ENCODE data around the gene THEM4. TPM values are rescaled to one million over a fixed set of nuclear protein-coding genes. Genes with fewer than 3 reads are reported as not detected.
A peak's percentile ranks its signal among the peaks of the same experiment; 100 is the strongest.

Gene THEM4
- total and polyA plus RNA-seq, 7 donors = 4.9 to 21.9 (median 16.1) TPM

DNA sequence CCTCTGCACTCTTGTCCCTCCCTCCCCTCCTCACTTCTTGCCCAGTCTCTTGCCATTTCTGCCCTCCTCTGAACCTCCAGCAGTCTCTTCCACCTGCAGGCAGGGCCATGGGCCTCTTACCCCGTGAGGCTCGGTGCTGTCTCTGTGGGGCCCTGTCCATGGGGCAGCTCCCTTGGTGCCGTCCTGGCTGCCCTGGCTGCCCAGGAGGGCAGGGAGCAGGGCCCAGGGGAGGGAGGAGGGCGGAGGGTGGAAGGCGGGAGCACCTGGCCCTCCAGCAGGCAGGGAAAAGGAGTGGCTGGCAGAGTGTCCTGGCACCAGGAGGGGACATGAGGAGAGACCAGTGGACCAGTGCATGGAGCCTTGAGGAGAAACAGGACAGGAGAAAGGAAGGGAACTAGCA is 77.7 kb downstream of the THEM4 start, which contains the start of gene RORC:
Gene RORC, minus strand, starts transcription at position 198 of the 400 bp plus-strand sequence. Its CDS starts 38 bp downstream, at position 160.
- Histone ChIP-seq H3K4me3 (peak within 1 kb of the TSS in 1 of 4 donors; percentile 11), H3K36me3 (no peaks in the 10 kb centered on the region), H3K4me1 (peaks cover 0 to 10% (median 8%) of the 10 kb centered on the region in 4 donors), H3K27me3 (peaks cover 0 to 68% (median 5%) of the 10 kb centered on the region in 3 donors), H3K9me3 (no peaks in the 10 kb centered on the region), H3K27ac (peak within 1 kb of the TSS in 1 of 4 donors; percentile 6)
- peak in 1 of 2 donors; percentile 70 for TF ChIP-seq POLR2A (IDR thresholded peaks at IDR 0.05)
- no peak for TF ChIP-seq CTCF (IDR thresholded peaks at IDR 0.05)
- 17 to 61% methylated on average over 5 of the region's 5 CpGs for WGBS, 2 donors
- intact Hi-C loops (cut with DNase I) = no loop called here
- DNase-seq = no peak

- no peaks in the 10 kb centered on the region for H3K9me3 ChIP-seq
- H3K36me3 ChIP-seq = no peaks in the 10 kb centered on the region
- 16 to 66% methylated on average over 4 of the region's 4 CpGs for WGBS, 2 donors
- DNase-seq = no peak
- TF ChIP-seq POLR2A (IDR thresholded peaks at IDR 0.05) = no peak
- no peak for TF ChIP-seq EP300 (IDR thresholded peaks at IDR 0.05)
- no peak for TF ChIP-seq POLR2AphosphoS5 (IDR thresholded peaks at IDR 0.05)
- TF ChIP-seq CTCF (IDR thresholded peaks at IDR 0.05) = no peak
- H3K27ac ChIP-seq = peak overlapping the region in 1 of 4 donors; percentile 6
- peaks cover 0 to 10% (median 8%) of the 10 kb centered on the region in 4 donors for H3K4me1 ChIP-seq
- intact Hi-C loops (cut with DNase I) = no loop called here
- peak overlapping the region in 1 of 4 donors; percentile 11 for H3K4me3 ChIP-seq
- peaks cover 0 to 69% (median 5%) of the 10 kb centered on the region in 3 donors for H3K27me3 ChIP-seq
Measured at GRCh38 chr1:151831256-151831591, 78.1 kb downstream of the THEM4 start.

DNA sequence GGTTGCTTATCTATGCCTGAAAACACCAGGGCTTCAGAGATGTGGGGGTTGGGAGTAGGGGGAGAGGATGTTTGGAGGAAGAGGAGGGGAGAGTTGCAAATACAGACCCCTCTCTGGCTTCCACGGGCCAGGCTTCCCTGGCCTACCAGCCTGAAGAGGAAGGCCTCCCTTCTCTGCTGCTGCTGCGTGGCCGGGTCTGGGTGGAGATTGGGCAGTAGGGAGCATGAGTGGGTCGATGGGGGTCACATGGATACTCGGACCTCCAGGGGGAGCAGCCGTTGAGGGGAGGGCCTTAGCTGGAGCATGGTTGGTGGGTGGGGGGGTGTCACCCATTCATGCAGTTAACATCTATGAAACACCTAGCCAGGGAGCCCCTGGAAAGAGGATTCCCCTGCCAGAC is 79.3 kb downstream of the THEM4 start:
- H3K27ac ChIP-seq = no peak overlapping the region
- H3K9me3 ChIP-seq = no peaks in the 10 kb centered on the region
- DNase-seq = no peak
- 54 to 57% methylated on average over 6 of the region's 6 CpGs for WGBS, 2 donors
- TF ChIP-seq CTCF (IDR thresholded peaks at IDR 0.05) (no peak), POLR2AphosphoS5 (IDR thresholded peaks at IDR 0.05) (no peak), POLR2A (IDR thresholded peaks at IDR 0.05) (no peak), EP300 (IDR thresholded peaks at IDR 0.05) (no peak)
- H3K4me3 ChIP-seq = no peak overlapping the region
- H3K27me3 ChIP-seq = peaks cover 0 to 63% (median 5%) of the 10 kb centered on the region in 3 donors
- intact Hi-C loops (cut with DNase I) = no loop called here
- H3K36me3 ChIP-seq = no peaks in the 10 kb centered on the region
- peaks cover 0 to 10% (median 8%) of the 10 kb centered on the region in 4 donors for H3K4me1 ChIP-seq

DNA sequence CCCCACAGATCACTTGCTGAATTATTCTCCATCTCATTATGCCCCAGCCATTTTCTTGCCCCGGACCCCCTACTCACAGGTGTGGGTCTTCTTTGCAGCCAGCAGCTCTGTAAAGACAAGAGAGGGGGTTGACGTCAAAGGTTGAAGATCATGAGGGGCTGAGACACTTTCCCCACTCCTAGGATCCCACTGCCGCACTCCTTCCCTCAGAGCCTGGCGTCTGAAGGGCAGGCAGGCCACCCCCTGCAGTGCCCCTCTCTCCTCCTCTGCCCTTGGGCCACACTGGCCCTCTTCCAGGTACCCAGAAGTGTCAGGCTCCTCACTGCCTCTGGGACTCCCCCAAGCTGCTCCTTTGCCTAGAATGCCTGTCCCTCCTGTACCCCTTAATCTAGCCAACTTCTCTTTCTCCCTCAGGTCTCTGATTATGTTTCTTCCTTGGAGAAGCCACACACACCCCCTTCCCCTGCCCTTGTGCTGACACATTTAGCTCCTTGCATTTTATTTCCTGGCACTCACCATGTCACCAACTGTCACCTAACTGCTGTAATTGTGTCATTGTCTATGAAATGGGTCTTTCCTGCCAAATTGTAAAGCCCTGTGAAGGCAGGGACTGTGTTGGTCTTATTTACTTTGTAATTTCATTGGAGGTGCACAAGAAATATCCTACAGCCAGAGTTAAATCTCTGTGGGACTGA is 79.8 kb downstream of the THEM4 start:
- peaks cover 0 to 58% (median 5%) of the 10 kb centered on the region in 3 donors for H3K27me3 ChIP-seq
- no peak overlapping the region for H3K4me3 ChIP-seq
- TF ChIP-seq EP300 (IDR thresholded peaks at IDR 0.05) (no peak), CTCF (IDR thresholded peaks at IDR 0.05) (no peak), POLR2AphosphoS5 (IDR thresholded peaks at IDR 0.05) (no peak), POLR2A (IDR thresholded peaks at IDR 0.05) (no peak)
- no peak overlapping the region for H3K27ac ChIP-seq
- 58 to 73% methylated on average over 4 of the region's 4 CpGs for WGBS, 2 donors
- no peaks in the 10 kb centered on the region for H3K9me3 ChIP-seq
- intact Hi-C loops (cut with DNase I) = no loop called here
- H3K4me1 ChIP-seq = peaks cover 0 to 10% (median 8%) of the 10 kb centered on the region in 4 donors
- DNase-seq = no peak
- H3K36me3 ChIP-seq = no peaks in the 10 kb centered on the region
